HepG2 (cell line): ENCODE results near the gene POLR1H. TPM values are rescaled to one million over a fixed set of nuclear protein-coding genes. Genes with fewer than 3 reads are reported as not detected.

Source experiments
- AFF4 ChIP-seq: sonication (generic); formaldehyde crosslinking; IDR thresholded peaks from 2 replicates; pipeline ENCODE4 v1.4.0; 2020; ENCODE audit warnings: missing genetic modification reagents
- DMTF1 ChIP-seq: sonication (generic); formaldehyde crosslinking; IDR thresholded peaks from 2 replicates; pipeline ENCODE4 v1.4.0; 2020; ENCODE audit warnings: mild to moderate bottlenecking, missing genetic modification reagents
- FOXC1 ChIP-seq: sonication (generic); formaldehyde crosslinking; IDR thresholded peaks from 2 replicates; pipeline ENCODE4 v1.8.0; 2022; ENCODE audit warnings: mild to moderate bottlenecking, missing genetic modification reagents, borderline replicate concordance
- SALL2 ChIP-seq: sonication (generic); formaldehyde crosslinking; IDR thresholded peaks from 2 replicates; pipeline ENCODE4 v1.8.1; 2023; ENCODE audit warnings: mild to moderate bottlenecking, missing genetic modification reagents, inconsistent platforms
- SNAI1 ChIP-seq: sonication (generic); formaldehyde crosslinking; IDR thresholded peaks from 2 replicates; pipeline ENCODE4 v1.5.0; 2020; ENCODE audit warnings: mild to moderate bottlenecking, missing genetic modification reagents, borderline replicate concordance
- ZBTB42 ChIP-seq: sonication (generic); formaldehyde crosslinking; IDR thresholded peaks from 2 replicates; pipeline ENCODE4 v1.5.0; 2020; ENCODE audit warnings: mild to moderate bottlenecking, missing genetic modification reagents
- ZFP82 ChIP-seq: sonication (generic); formaldehyde crosslinking; IDR thresholded peaks from 2 replicates; pipeline ENCODE4 v1.5.1; 2020; ENCODE audit warnings: mild to moderate bottlenecking, missing genetic modification reagents, borderline replicate concordance
- ZFY ChIP-seq: sonication (generic); formaldehyde crosslinking; IDR thresholded peaks from 2 replicates; pipeline ENCODE4 v1.4.0; 2020; ENCODE audit warnings: missing genetic modification reagents
- ZNF292 ChIP-seq: sonication (generic); formaldehyde crosslinking; IDR thresholded peaks from 2 replicates; pipeline ENCODE4 v1.8.1; 2022; ENCODE audit warnings: mild to moderate bottlenecking, low read depth, missing genetic modification reagents, borderline replicate concordance
- ZNF484 ChIP-seq: sonication (generic); formaldehyde crosslinking; IDR thresholded peaks from 2 replicates; pipeline ENCODE4 v1.5.1; 2020; ENCODE audit warnings: mild to moderate bottlenecking, low read depth, missing genetic modification reagents, borderline replicate concordance
- ZNF563 ChIP-seq: sonication (generic); formaldehyde crosslinking; IDR thresholded peaks from 2 replicates; pipeline ENCODE4 v1.8.0; 2022; ENCODE audit warnings: mild to moderate bottlenecking, moderate library complexity, missing genetic modification reagents
- polyA plus RNA-seq, 8 experiments: library from polyadenylated mRNA; depleted of rRNA in 3 of 8; stranded (reverse) in 7 of 8; unstranded in 1 of 8; fragments of >200 nt; fragmentation: Illumina TruSeq in 4 of 8; extraction: Trizol in 4 of 8; gene quantifications; 2 replicates each; pipeline versions ENCODE4 v1.2.1 to v1.2.3, GENCODE V29; 2011 to 2016; ENCODE audit warnings: low read depth in 4 of 8, missing spikeins in 1 of 8, mixed read lengths in 1 of 8; ENCODE audit not compliant: insufficient read depth in 1 of 8
- total RNA-seq, 5 experiments: library from RNA; depleted of rRNA; stranded (reverse); fragments of >200 nt; fragmentation: Illumina TruSeq; extraction: Trizol; gene quantifications; 2 replicates each; pipeline ENCODE4 v1.2.3, GENCODE V29; 2016; ENCODE audit warnings: low read depth in 1 of 5
- TF ChIP-seq, protein P1 (sequence below): sonication (generic); formaldehyde crosslinking; IDR thresholded peaks from 2 replicates; pipeline ENCODE4 v1.9.0; 2021; ENCODE audit warnings: mild to moderate bottlenecking, missing genetic modification reagents
- TF ChIP-seq, protein P2 (sequence below): IDR thresholded peaks from 2 replicates; pipeline ENCODE4 v1.6.1; 2016; ENCODE audit warnings: missing biosample characterization, missing genetic modification reagents, low read depth

POLR1H gene
- total and polyA plus RNA-seq, 2 of the 13 experiments (the other 11 are each of a cell fraction or from before 2014, with no cell fraction given) = 61.4 to 79.8 TPM

GRCh38 chr6:30075094-30075789 is 14.2 kb downstream of the POLR1H start, which contains the start of gene RNF39 (continued):
- TF ChIP-seq, protein P1, sequence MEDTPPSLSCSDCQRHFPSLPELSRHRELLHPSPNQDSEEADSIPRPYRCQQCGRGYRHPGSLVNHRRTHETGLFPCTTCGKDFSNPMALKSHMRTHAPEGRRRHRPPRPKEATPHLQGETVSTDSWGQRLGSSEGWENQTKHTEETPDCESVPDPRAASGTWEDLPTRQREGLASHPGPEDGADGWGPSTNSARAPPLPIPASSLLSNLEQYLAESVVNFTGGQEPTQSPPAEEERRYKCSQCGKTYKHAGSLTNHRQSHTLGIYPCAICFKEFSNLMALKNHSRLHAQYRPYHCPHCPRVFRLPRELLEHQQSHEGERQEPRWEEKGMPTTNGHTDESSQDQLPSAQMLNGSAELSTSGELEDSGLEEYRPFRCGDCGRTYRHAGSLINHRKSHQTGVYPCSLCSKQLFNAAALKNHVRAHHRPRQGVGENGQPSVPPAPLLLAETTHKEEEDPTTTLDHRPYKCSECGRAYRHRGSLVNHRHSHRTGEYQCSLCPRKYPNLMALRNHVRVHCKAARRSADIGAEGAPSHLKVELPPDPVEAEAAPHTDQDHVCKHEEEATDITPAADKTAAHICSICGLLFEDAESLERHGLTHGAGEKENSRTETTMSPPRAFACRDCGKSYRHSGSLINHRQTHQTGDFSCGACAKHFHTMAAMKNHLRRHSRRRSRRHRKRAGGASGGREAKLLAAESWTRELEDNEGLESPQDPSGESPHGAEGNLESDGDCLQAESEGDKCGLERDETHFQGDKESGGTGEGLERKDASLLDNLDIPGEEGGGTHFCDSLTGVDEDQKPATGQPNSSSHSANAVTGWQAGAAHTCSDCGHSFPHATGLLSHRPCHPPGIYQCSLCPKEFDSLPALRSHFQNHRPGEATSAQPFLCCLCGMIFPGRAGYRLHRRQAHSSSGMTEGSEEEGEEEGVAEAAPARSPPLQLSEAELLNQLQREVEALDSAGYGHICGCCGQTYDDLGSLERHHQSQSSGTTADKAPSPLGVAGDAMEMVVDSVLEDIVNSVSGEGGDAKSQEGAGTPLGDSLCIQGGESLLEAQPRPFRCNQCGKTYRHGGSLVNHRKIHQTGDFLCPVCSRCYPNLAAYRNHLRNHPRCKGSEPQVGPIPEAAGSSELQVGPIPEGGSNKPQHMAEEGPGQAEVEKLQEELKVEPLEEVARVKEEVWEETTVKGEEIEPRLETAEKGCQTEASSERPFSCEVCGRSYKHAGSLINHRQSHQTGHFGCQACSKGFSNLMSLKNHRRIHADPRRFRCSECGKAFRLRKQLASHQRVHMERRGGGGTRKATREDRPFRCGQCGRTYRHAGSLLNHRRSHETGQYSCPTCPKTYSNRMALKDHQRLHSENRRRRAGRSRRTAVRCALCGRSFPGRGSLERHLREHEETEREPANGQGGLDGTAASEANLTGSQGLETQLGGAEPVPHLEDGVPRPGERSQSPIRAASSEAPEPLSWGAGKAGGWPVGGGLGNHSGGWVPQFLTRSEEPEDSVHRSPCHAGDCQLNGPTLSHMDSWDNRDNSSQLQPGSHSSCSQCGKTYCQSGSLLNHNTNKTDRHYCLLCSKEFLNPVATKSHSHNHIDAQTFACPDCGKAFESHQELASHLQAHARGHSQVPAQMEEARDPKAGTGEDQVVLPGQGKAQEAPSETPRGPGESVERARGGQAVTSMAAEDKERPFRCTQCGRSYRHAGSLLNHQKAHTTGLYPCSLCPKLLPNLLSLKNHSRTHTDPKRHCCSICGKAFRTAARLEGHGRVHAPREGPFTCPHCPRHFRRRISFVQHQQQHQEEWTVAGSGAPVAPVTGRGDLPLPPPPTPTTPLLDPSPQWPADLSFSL (CRISPR knock-in tag) = 0 out of 2 replicates have a peak, but pooled peaks have one; percentile 19
- no peak for TF ChIP-seq FOXC1 (CRISPR knock-in tag)
- TF ChIP-seq ZNF292 = 0 out of 2 replicates have a peak, but pooled peaks have one; percentile 39
- TF ChIP-seq ZFY = peak; percentile 63
- 0 out of 2 replicates have a peak, but pooled peaks have one; percentile 51 for TF ChIP-seq ZBTB42
- TF ChIP-seq AFF4 = no peak
- TF ChIP-seq SNAI1 (CRISPR knock-in tag) = peak; percentile 61; the same call in 1 of the 2 replicates
- peak; percentile 20; the same call in 1 of the 2 replicates for TF ChIP-seq ZNF563 (CRISPR knock-in tag)
- peak; percentile 87; the same call in 1 of the 2 replicates for TF ChIP-seq ZFP82
- peak; percentile 24; the same call in 1 of the 2 replicates for TF ChIP-seq SALL2 (CRISPR knock-in tag)
- TF ChIP-seq, protein P2, sequence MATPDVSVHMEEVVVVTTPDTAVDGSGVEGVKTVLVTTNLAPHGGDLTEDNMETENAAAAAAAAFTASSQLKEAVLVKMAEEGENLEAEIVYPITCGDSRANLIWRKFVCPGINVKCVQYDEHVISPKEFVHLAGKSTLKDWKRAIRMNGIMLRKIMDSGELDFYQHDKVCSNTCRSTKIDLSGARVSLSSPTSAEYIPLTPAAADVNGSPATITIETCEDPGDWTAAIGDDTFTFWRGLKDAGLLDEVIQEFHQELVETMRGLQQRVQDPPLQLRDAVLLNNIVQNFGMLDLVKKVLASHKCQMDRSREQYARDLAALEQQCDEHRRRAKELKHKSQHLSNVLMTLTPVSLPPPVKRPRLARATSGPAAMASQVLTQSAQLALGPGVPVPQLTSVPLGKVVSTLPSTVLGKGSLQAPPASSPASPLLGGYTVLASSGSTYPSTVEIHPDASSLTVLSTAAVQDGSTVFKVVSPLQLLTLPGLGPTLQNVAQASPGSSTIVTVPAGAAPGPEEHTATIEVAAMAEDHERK (CRISPR knock-in tag) = no peak
- TF ChIP-seq ZNF484 (CRISPR knock-in tag) = 0 out of 2 replicates have a peak, but pooled peaks have one; percentile 51
- TF ChIP-seq DMTF1 (CRISPR knock-in tag) = no peak
